ENCODE data around the gene MRC2.

Gene MRC2

DNA sequence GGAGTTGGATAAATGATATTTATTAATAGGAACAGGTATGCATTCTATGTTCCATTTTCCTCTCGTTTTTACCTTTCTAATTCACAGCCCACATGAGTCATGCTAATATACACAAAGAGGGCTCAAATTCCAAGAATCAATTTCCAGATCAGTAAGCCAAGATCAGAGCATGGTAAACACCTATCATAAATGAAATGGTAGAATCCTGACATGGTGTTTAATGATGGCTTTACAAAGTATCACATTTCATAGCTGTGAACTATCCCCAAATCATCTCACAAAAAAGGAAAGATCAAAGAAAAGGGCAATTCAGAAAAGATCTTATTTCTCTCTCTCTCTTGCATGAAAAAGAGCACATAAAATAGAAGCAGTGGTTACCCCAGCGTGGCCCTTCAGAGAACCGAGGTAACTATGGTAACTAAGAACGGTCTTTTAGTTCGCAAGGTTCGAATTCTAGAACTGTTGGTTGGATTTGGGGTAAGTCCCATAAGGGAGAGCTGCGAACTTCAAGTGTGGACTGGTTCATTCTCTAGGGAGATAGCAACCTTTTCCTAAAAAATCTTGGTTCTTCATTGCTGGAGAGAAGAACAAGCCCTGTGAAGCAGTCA, 107.7 kb downstream of the MRC2 start:
- H3K4me3 ChIP-seq (ENCODE audit: low read length), result no peak overlapping the region
- no peak overlapping the region for H3K9ac ChIP-seq (ENCODE audit: low read length)
- no peak overlapping the region for H3K27ac ChIP-seq (ENCODE audit: low read length)
- no peaks in the 10 kb centered on the region for H3K9me3 ChIP-seq (replicated peaks; ENCODE audit: insufficient read depth, low read length)
- H4K20me1 ChIP-seq (ENCODE audit: insufficient read depth, low read length), result no peaks in the 10 kb centered on the region
- no peaks in the 10 kb centered on the region for H3K4me1 ChIP-seq (ENCODE audit: low read length)
- H2AFZ ChIP-seq (ENCODE audit: low read length), result no peak overlapping the region
- DNase-seq, result no peak
- H3K9me2 ChIP-seq (replicated peaks; ENCODE audit: insufficient read depth, low read length), result no peaks in the 10 kb centered on the region
- H3K36me3 ChIP-seq (replicated peaks; ENCODE audit: insufficient read depth, low read length), result no peaks in the 10 kb centered on the region
- H3K4me2 ChIP-seq (ENCODE audit: low read depth, low read length), result no peak overlapping the region
- H3K27me3 ChIP-seq (replicated peaks; ENCODE audit: insufficient read depth, low read length), result no peaks in the 10 kb centered on the region
- TF ChIP-seq EZH2phosphoT487 (IDR thresholded peaks at IDR 0.05; ENCODE audit: low read length), result no peak
- H3K79me2 ChIP-seq (ENCODE audit: low read length), result no peaks in the 10 kb centered on the region
- no peaks in the 10 kb centered on the region for H3F3A ChIP-seq (ENCODE audit: insufficient read depth, low read length)

DNA sequence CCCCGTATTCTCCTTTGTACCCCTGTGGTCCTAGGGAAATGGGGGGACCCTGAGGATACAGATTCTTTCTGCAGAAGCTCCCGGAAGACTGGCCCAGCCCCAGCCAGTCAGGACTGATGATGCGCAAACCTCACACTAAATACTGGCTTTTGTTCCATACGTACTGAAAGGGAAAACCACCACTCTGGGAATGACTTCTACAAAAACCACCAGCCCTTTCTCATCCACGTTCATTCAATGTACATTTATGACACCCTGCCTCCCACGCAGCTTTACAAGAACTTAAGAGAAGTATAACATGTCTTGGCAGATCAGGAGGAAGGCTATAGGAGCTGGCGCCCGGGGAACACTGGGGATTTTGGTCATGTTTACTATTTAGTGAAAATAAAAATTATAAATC, 110.0 kb downstream of the MRC2 start:
- Histone ChIP-seq H3K9me3 (replicated peaks; ENCODE audit: insufficient read depth, low read length) (no peaks in the 10 kb centered on the region), H3K27ac (ENCODE audit: low read length) (no peak overlapping the region), H3K4me3 (ENCODE audit: low read length) (no peak overlapping the region), H3F3A (ENCODE audit: insufficient read depth, low read length) (no peaks in the 10 kb centered on the region), H4K20me1 (ENCODE audit: insufficient read depth, low read length) (no peaks in the 10 kb centered on the region), H3K36me3 (replicated peaks; ENCODE audit: insufficient read depth, low read length) (no peaks in the 10 kb centered on the region), H2AFZ (ENCODE audit: low read length) (no peak overlapping the region), H3K9me2 (replicated peaks; ENCODE audit: insufficient read depth, low read length) (no peaks in the 10 kb centered on the region), H3K4me2 (ENCODE audit: low read depth, low read length) (no peak overlapping the region), H3K9ac (ENCODE audit: low read length) (no peak overlapping the region), H3K4me1 (ENCODE audit: low read length) (no peaks in the 10 kb centered on the region), H3K79me2 (ENCODE audit: low read length) (no peaks in the 10 kb centered on the region), H3K27me3 (replicated peaks; ENCODE audit: insufficient read depth, low read length) (no peaks in the 10 kb centered on the region)
- no peak for DNase-seq
- TF ChIP-seq EZH2phosphoT487 (IDR thresholded peaks at IDR 0.05; ENCODE audit: low read length) (no peak), EZH2 (optimal IDR thresholded peaks at IDR 0.05; ENCODE audit: low read depth, low read length) (no peak)
- TF ChIP-seq, protein P1, sequence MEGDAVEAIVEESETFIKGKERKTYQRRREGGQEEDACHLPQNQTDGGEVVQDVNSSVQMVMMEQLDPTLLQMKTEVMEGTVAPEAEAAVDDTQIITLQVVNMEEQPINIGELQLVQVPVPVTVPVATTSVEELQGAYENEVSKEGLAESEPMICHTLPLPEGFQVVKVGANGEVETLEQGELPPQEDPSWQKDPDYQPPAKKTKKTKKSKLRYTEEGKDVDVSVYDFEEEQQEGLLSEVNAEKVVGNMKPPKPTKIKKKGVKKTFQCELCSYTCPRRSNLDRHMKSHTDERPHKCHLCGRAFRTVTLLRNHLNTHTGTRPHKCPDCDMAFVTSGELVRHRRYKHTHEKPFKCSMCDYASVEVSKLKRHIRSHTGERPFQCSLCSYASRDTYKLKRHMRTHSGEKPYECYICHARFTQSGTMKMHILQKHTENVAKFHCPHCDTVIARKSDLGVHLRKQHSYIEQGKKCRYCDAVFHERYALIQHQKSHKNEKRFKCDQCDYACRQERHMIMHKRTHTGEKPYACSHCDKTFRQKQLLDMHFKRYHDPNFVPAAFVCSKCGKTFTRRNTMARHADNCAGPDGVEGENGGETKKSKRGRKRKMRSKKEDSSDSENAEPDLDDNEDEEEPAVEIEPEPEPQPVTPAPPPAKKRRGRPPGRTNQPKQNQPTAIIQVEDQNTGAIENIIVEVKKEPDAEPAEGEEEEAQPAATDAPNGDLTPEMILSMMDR (IDR thresholded peaks at IDR 0.05; ENCODE audit: low read length), result no peak

DNA sequence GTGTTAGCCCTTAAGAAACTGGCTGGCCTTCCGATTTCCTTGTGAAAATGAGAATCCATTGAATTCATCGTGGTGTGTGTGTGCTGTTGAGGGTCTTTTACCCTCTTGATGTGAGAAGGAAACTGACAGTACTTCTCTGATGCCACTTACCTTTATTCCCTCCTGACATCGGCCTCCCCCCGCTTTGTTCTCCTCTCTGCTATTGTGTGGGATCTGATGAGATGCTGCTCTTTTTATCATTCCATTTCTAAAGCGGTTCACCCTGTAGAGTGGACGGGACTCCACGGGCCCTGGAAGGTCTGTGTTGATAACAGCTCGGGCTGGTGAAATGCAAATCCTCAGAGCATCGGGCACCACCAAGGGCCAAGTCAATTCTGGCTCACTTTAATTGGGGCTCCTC, 110.8 kb downstream of the MRC2 start:
- no peak overlapping the region for H3K9ac ChIP-seq (ENCODE audit: low read length)
- no peak overlapping the region for H3K4me2 ChIP-seq (ENCODE audit: low read depth, low read length)
- H3K27ac ChIP-seq (ENCODE audit: low read length), result no peak overlapping the region
- no peaks in the 10 kb centered on the region for H3K9me2 ChIP-seq (replicated peaks; ENCODE audit: insufficient read depth, low read length)
- H3K36me3 ChIP-seq (replicated peaks; ENCODE audit: insufficient read depth, low read length), result no peaks in the 10 kb centered on the region
- no peaks in the 10 kb centered on the region for H3K27me3 ChIP-seq (replicated peaks; ENCODE audit: insufficient read depth, low read length)
- H3K4me3 ChIP-seq (ENCODE audit: low read length), result no peak overlapping the region
- no peak overlapping the region for H2AFZ ChIP-seq (ENCODE audit: low read length)
- H3K79me2 ChIP-seq (ENCODE audit: low read length), result no peaks in the 10 kb centered on the region
- DNase-seq, result no peak
- H4K20me1 ChIP-seq (ENCODE audit: insufficient read depth, low read length), result no peaks in the 10 kb centered on the region
- H3F3A ChIP-seq (ENCODE audit: insufficient read depth, low read length), result no peaks in the 10 kb centered on the region
- H3K4me1 ChIP-seq (ENCODE audit: low read length), result no peaks in the 10 kb centered on the region
- no peak for TF ChIP-seq EZH2 (optimal IDR thresholded peaks at IDR 0.05; ENCODE audit: low read depth, low read length)
- TF ChIP-seq EZH2phosphoT487 (IDR thresholded peaks at IDR 0.05; ENCODE audit: low read length), result no peak
- TF ChIP-seq, protein P1 (IDR thresholded peaks at IDR 0.05; ENCODE audit: low read length), result no peak
- H3K9me3 ChIP-seq (replicated peaks; ENCODE audit: insufficient read depth, low read length), result no peaks in the 10 kb centered on the region

DNA sequence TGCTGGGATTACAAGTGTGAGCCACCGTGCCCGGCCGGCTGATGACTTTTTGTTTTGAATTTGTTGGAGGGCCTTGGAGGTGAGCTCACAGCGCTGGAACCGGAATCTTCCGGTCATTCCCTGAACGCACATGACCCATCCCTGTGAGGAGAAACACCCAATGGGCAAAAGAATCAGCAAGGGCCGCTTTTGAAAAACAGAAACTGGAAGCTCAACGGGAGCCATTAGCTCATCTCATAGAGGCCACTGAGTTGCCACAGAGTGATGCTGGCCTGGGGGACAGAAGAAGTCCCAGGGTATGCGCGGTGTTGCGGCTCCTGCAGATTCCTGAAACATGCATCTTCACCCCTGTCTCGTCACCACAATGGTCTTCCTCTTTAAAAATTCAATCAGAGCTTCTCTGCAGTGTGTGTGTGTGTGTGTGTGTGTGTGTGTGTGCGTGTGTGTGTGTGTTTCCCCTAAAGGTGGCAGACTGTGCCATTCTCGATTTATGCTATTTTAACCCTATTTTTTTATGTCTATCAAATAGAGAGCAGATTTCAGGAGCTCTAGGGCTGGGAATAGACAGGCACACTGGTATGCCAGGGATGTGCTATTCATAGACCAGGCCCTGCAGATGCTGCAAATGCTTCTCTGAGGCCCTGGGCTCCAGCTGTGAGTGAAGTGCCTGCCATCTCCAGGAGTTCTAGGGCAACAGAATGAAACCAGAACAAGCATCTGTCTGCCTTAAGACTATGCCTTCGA, 112.3 kb downstream of the MRC2 start:
- TF ChIP-seq, protein P1 (IDR thresholded peaks at IDR 0.05; ENCODE audit: low read length), result no peak
- TF ChIP-seq EZH2phosphoT487 (IDR thresholded peaks at IDR 0.05; ENCODE audit: low read length), result no peak
- no peak for TF ChIP-seq EZH2 (optimal IDR thresholded peaks at IDR 0.05; ENCODE audit: low read depth, low read length)
- H2AFZ ChIP-seq (ENCODE audit: low read length), result no peak overlapping the region
- no peaks in the 10 kb centered on the region for H3K36me3 ChIP-seq (replicated peaks; ENCODE audit: insufficient read depth, low read length)
- H3K4me1 ChIP-seq (ENCODE audit: low read length), result no peaks in the 10 kb centered on the region
- H3K4me2 ChIP-seq (ENCODE audit: low read depth, low read length), result no peak overlapping the region
- DNase-seq, result no peak
- no peak overlapping the region for H3K9ac ChIP-seq (ENCODE audit: low read length)
- no peaks in the 10 kb centered on the region for H3F3A ChIP-seq (ENCODE audit: insufficient read depth, low read length)
- no peak overlapping the region for H3K4me3 ChIP-seq (ENCODE audit: low read length)
- H3K79me2 ChIP-seq (ENCODE audit: low read length), result no peaks in the 10 kb centered on the region
- H3K27me3 ChIP-seq (replicated peaks; ENCODE audit: insufficient read depth, low read length), result no peaks in the 10 kb centered on the region
- H3K9me3 ChIP-seq (replicated peaks; ENCODE audit: insufficient read depth, low read length), result no peaks in the 10 kb centered on the region
- H3K27ac ChIP-seq (ENCODE audit: low read length), result no peak overlapping the region
- no peaks in the 10 kb centered on the region for H4K20me1 ChIP-seq (ENCODE audit: insufficient read depth, low read length)
- H3K9me2 ChIP-seq (replicated peaks; ENCODE audit: insufficient read depth, low read length), result no peaks in the 10 kb centered on the region

Data from MM.1S (cell line).